Endothelial cell (in vitro differentiated cells): Measurements from ENCODE around the gene IL36RN. TPM values are rescaled to one million over a fixed set of nuclear protein-coding genes. Genes with fewer than 3 reads are reported as not detected.

Experiments
- DNase-seq: peaks from one replicate; pipeline ENCODE4 v3.0.0; 2021; ENCODE audit warnings: low spot score
- H3K27ac Mint-ChIP-seq: one replicate; pipeline ENCODE4 v1.8.0; 2021; ENCODE audit warnings: mixed read lengths, inconsistent platforms; ENCODE audit not compliant: unreplicated experiment
- H3K27me3 Mint-ChIP-seq: one replicate; pipeline ENCODE4 v1.8.0; 2021; ENCODE audit warnings: mild to moderate bottlenecking, moderate library complexity, mixed read lengths, inconsistent platforms; ENCODE audit not compliant: unreplicated experiment
- H3K36me3 Mint-ChIP-seq: one replicate; pipeline ENCODE4 v1.8.0; 2021; ENCODE audit warnings: mild to moderate bottlenecking, low read depth, mixed read lengths, inconsistent platforms; ENCODE audit not compliant: unreplicated experiment
- H3K4me1 Mint-ChIP-seq: one replicate; pipeline ENCODE4 v1.8.0; 2021; ENCODE audit warnings: mild to moderate bottlenecking, mixed read lengths, inconsistent platforms; ENCODE audit not compliant: unreplicated experiment
- H3K4me3 Mint-ChIP-seq: one replicate; pipeline ENCODE4 v1.8.0; 2021; ENCODE audit warnings: mild to moderate bottlenecking, mixed read lengths, inconsistent platforms; ENCODE audit not compliant: unreplicated experiment
- H3K9me3 Mint-ChIP-seq: one replicate; pipeline ENCODE4 v1.8.0; 2021; ENCODE audit warnings: mixed read lengths, inconsistent platforms; ENCODE audit not compliant: unreplicated experiment
- total RNA-seq: library from RNA; stranded (reverse); fragmentation: NEBNext Ultra II Directional; extraction: Animal tissue kit (Norgen Biotek cat#: 25700); gene quantifications from one replicate; pipeline ENCODE4 v1.2.1, GENCODE V29; 2021; ENCODE audit not compliant: unreplicated experiment
- TF ChIP-seq, protein P1 (sequence below): fragments of 200-600 bp; sonication (generic); IDR thresholded peaks from one replicate; pipeline ENCODE4 v1.5.0; 2021; ENCODE audit warnings: antibody characterized with exemption; ENCODE audit not compliant: unreplicated experiment

The IL36RN gene
- total RNA-seq, 1 donor from 2014 or later = not detected

DNA sequence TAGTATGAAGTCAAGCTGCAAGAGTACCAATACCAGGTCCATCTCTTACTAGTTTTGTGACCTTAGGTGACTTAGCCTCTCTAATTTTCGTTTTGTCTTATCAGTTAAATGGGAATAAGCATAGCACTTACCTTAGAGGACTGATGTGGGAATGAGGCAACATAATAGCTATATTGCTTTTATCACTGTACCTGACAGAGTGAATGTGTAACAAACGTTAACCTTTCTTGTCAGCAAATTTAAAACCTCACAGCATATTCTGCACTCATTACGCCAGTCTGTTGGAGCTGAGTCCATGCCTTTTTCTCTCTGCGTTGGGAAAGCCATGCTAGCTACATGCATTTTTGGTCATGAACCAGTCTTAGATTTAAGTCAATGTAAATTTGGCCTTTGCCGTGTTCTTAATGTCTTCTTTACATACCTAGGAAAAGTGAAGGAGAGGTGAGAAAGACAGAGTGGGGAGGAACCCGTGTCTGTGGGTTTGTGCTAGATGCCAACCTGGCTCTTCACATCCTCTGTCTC lies 6.5 kb upstream of the IL36RN start, which contains the start of gene IL36B:
IL36B (minus strand) TSS at position 472 of the 522 bp plus-strand sequence.
- Mint-ChIP-seq H3K36me3 (peaks cover 15% of the 10 kb centered on the region), H3K9me3 (peaks cover 12% of the 10 kb centered on the region), H3K4me1 (no peaks in the 10 kb centered on the region), H3K27ac (no peak within 1 kb of the TSS), H3K4me3 (no peak within 1 kb of the TSS), H3K27me3 (peaks cover 4% of the 10 kb centered on the region)
- TF ChIP-seq, protein P1, sequence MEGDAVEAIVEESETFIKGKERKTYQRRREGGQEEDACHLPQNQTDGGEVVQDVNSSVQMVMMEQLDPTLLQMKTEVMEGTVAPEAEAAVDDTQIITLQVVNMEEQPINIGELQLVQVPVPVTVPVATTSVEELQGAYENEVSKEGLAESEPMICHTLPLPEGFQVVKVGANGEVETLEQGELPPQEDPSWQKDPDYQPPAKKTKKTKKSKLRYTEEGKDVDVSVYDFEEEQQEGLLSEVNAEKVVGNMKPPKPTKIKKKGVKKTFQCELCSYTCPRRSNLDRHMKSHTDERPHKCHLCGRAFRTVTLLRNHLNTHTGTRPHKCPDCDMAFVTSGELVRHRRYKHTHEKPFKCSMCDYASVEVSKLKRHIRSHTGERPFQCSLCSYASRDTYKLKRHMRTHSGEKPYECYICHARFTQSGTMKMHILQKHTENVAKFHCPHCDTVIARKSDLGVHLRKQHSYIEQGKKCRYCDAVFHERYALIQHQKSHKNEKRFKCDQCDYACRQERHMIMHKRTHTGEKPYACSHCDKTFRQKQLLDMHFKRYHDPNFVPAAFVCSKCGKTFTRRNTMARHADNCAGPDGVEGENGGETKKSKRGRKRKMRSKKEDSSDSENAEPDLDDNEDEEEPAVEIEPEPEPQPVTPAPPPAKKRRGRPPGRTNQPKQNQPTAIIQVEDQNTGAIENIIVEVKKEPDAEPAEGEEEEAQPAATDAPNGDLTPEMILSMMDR = no peak
- DNase-seq = no peak

DNA sequence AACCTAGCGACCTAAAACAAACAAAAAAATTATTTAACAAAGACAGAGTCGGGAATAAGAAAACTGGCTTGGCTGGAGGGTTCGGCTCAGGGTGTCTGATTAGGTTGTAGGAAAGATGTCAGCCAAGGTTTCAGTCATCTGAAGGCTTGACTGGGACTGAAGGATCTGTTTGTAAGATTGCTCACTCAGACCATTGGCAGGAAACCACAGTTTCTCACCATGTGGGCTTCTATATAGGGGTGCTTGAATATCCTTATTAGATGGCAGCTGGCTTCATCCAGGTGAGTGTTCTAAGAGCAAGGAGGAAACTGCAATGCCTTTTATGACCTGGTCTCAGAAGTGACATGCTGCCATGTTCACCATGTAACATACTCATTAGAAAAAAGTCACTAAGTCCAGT lies 5.3 kb upstream of the IL36RN start:
- H3K9me3 Mint-ChIP-seq = peaks cover 12% of the 10 kb centered on the region
- H3K4me1 Mint-ChIP-seq = no peaks in the 10 kb centered on the region
- DNase-seq = no peak
- peaks cover 4% of the 10 kb centered on the region for H3K27me3 Mint-ChIP-seq
- no peak overlapping the region for H3K4me3 Mint-ChIP-seq
- H3K27ac Mint-ChIP-seq = no peak overlapping the region
- H3K36me3 Mint-ChIP-seq = peaks cover 15% of the 10 kb centered on the region
- TF ChIP-seq, protein P1 = no peak

DNA sequence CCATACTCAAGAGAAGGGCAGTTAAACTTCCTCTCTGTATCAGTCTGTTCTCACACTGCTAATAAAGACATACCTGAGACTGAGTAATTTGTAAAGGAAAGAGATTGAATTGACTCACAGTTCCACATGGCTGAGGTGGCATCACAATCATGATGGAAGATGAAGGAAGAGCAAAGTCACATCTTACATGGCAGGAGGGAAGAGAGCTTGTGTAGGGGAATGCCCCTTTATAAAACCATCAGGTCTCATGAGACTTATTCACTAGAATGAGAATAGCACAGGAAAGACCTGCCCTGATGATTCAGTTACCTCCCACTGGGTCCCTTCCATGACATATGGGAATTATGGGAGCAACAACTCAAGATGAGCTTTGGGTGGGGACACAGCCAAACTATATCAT lies 4.9 kb upstream of the IL36RN start:
- H3K4me1 Mint-ChIP-seq = no peaks in the 10 kb centered on the region
- peaks cover 12% of the 10 kb centered on the region for H3K9me3 Mint-ChIP-seq
- DNase-seq = no peak
- TF ChIP-seq, protein P1 = no peak
- H3K27me3 Mint-ChIP-seq = peaks cover 4% of the 10 kb centered on the region
- no peak overlapping the region for H3K27ac Mint-ChIP-seq
- H3K36me3 Mint-ChIP-seq = peaks cover 15% of the 10 kb centered on the region
- no peak overlapping the region for H3K4me3 Mint-ChIP-seq

DNA sequence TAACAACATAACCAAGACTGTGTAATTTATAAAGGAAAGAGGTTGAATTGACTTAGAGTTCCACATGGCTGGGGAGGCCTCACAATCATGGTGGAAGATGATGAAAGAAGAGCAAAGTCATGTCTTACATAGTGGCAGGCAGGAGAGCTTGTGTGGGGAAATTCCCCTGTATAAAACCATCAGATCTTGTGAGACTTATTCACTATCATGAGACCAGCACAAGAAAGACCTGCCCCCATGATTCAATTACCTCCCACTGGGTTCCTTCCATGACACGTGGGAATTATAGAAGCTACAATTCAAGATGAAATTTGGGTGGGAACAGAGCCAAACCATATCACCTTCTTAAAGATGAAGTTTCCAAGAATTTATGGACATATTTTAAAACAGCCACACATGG lies 2.5 kb upstream of the IL36RN start:
- peaks cover 12% of the 10 kb centered on the region for H3K36me3 Mint-ChIP-seq
- TF ChIP-seq, protein P1 = no peak
- H3K4me3 Mint-ChIP-seq = no peak overlapping the region
- H3K4me1 Mint-ChIP-seq = no peaks in the 10 kb centered on the region
- DNase-seq = no peak
- H3K27ac Mint-ChIP-seq = no peak overlapping the region
- peaks cover 8% of the 10 kb centered on the region for H3K27me3 Mint-ChIP-seq
- H3K9me3 Mint-ChIP-seq = peaks cover 12% of the 10 kb centered on the region

DNA sequence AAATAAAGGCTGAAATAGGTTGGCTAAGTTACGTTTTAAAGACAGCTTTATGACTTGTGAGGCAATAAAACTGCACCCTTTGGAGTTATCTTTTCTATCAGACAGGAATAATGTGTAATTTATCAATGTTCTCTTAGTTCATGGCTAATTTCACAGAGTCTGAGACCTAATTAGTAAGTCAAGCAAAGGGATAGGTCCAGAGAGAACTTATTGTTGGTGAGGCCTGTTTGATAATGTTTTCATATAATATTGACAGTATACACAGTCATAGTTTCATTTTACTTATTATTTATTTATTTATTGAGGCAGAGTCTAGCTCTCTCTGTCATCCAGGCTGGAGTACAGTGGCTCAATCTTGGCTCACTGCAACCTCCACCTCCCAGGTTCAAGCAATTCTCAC lies 1.9 kb upstream of the IL36RN start:
- peaks cover 12% of the 10 kb centered on the region for H3K36me3 Mint-ChIP-seq
- H3K4me3 Mint-ChIP-seq = no peak overlapping the region
- H3K4me1 Mint-ChIP-seq = no peaks in the 10 kb centered on the region
- no peak for DNase-seq
- H3K9me3 Mint-ChIP-seq = peaks cover 12% of the 10 kb centered on the region
- H3K27ac Mint-ChIP-seq = no peak overlapping the region
- TF ChIP-seq, protein P1 = no peak
- H3K27me3 Mint-ChIP-seq = peaks cover 8% of the 10 kb centered on the region
